NCI-H187 treated with DMSO at 0.1 percent for 48 hours (cell line): ENCODE results near the gene FNIP1.
"Not testable (repeated sequence)": the region's sequence is repeated elsewhere in the genome, so short reads cannot be mapped to it uniquely, and the experiment has no call there.

Source experiments
- DNase-seq: peaks from one replicate; lab custom pipeline; 2025; lab: John Stamatoyannopoulos, UW

The FNIP1 gene

GRCh38 chr5:131749723-131750470, 46.9 kb downstream of the FNIP1 start:
- DNase-seq: no peak

- no peak for DNase-seq
These were observed 47.7 kb downstream of the FNIP1 start for GRCh38 chr5:131749138-131749537.

- DNase-seq: no peak
These were observed 49.4 kb downstream of the FNIP1 start for GRCh38 chr5:131747180-131748105.

- no peak for DNase-seq
These were observed 50.4 kb downstream of the FNIP1 start for GRCh38 chr5:131746423-131746822.

DNA sequence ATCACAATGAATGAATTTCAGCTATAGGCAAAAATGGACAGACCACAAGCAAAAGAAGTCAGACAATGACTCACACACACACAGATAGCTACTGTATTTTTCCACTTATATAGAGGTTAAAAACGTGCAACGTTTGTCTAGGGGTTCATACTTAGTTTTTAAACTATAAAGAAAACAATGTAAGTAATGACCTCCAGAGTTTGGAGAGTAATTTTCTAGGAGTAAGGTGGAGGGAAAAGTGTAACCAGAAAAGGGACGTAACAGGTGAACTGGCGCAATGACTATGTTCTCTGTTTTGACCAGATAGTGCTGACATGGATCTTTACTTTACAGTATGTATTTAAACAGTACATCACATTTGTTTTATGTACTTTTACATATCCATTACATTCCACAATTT, 51.1 kb downstream of the FNIP1 start:
- DNase-seq: no peak

DNA sequence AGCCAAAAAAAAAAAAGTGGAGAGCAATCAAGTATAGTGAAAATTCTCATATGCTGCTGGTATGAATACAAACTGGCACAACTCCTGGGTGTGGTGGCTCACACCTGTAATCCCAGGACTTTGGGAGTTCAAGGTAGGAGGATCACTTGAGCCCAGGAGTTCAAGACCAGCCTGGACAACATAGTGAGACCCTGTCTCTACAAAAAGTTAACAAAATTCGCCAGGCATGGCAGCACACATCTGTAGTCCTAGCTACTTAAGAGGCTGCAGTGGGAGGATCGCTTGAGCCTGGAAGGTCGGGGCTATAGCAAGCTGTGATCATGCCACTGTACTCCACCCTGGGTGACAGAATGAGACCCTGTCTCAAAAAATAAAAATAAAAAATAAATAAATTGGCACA, 51.7 kb downstream of the FNIP1 start:
- no peak for DNase-seq

GRCh38 chr5:131740477-131740876, 56.3 kb downstream of the FNIP1 start:
- DNase-seq: no peak

GRCh38 chr5:131735393-131735792, 61.4 kb downstream of the FNIP1 start:
- DNase-seq: no peak

GRCh38 chr5:131734939-131735338, 61.9 kb downstream of the FNIP1 start:
- not testable (repeated sequence) for DNase-seq

- DNase-seq: not testable (repeated sequence)
These were observed 67.5 kb downstream of the FNIP1 start for GRCh38 chr5:131729292-131729691.

DNA sequence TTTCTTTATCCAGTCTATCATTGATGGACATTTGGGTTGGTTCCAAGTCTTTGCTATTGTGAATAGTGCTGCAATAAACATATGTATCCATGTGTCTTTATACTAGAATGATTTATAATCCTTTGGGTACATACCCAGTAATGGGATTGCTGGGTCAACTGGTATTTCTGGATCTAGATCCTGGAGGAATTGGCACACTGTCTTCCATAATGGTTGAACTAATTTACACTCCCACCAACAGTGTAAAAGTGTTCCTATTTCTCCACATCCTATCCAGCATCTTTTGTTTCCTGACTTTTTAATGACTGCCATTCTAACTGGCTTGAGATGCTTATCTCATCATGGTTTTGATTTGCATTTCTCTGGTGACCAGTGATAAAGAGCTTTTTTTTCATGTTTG, 72.7 kb downstream of the FNIP1 start:
- not testable (repeated sequence) for DNase-seq

- no peak for DNase-seq
These were observed 76.1 kb downstream of the FNIP1 start for GRCh38 chr5:131720714-131721113.

DNA sequence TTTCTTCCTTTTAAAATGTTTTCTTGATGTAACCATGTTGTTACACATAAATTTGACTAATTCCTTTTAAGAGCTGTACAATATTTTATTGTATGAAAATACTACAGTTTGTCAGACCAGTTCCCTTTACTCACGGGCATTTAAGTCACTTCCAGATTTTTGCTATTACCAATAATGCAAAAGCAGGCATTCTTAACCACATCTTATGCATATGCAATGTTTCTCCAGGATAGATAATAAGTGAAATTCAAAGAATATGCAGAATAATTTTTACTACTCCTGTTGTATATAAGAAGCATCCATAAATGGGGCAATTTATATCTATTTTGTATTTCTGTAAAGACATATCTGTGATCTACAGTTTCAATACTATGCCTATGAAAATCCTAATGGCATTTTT, 77.3 kb downstream of the FNIP1 start:
- no peak for DNase-seq

GRCh38 chr5:131718487-131719014, 78.3 kb downstream of the FNIP1 start:
- DNase-seq: no peak

GRCh38 chr5:131717164-131717563, 79.7 kb downstream of the FNIP1 start:
- DNase-seq: not testable (repeated sequence)

- no peak for DNase-seq
These were observed 80.2 kb downstream of the FNIP1 start for GRCh38 chr5:131716650-131717049.

- DNase-seq: no peak
These were observed 86.4 kb downstream of the FNIP1 start for GRCh38 chr5:131710391-131710790.

- DNase-seq: no peak
These were observed 87.8 kb downstream of the FNIP1 start for GRCh38 chr5:131709043-131709442.

DNA sequence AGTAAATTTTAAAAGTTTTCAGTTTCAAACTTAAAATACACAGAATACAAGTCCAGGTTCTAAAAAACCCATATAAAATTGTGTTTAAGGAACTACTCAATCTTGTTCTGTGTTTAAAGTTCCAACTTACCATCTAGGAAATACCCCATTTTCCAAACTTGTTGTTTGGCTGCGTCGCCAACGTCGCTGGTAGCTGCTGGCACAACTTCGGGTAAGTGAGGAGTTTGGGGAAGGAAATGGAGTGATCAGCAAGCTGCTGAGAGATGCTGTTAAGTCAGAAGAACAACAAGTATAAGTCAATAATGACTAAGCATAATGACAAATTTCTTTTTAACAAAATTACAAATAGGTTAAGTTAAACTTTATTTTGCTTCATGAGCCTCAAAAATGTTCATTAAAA, 90.5 kb downstream of the FNIP1 start:
- no peak for DNase-seq

DNA sequence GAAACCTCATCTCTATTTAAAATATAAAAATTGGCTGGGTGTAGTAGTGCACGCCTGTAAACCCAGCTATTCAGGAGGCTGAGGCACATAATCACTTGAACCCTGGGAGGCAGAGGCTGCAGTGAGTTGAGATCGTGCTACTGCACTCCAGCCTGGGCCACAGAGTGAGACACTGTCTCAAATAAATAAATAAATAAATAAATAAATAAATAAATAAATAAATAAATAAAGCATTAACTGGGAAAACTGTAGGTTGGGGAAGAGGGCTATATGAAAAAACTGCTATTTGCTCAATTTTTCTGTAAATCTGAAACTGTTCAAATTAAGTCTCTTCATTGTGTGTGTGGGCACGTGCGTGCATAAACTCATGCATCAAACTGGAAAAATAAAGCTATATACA, 101.9 kb downstream of the FNIP1 start:
- no peak for DNase-seq

- no peak for DNase-seq
These were observed 102.9 kb downstream of the FNIP1 start for GRCh38 chr5:131693894-131694293.

GRCh38 chr5:131685516-131686171, 111.2 kb downstream of the FNIP1 start:
- DNase-seq: no peak
